Esophagus muscularis mucosa (tissue), 4 donors: ENCODE data around the gene PTCHD1.

Experiments used
- CTCF ChIP-seq, 3 experiments: fragments of 200-600 bp in 2 of 3; fragments of 450-650 bp in 1 of 3; sonication (generic) in 2 of 3; IDR thresholded peaks; one replicate each; pipeline ENCODE4 v1.5.1; 2017 to 2019; ENCODE audit warnings: antibody characterized with exemption in 3 of 3, mild to moderate bottlenecking in 2 of 3, moderate library complexity in 1 of 3
- EP300 ChIP-seq: sonication (generic); formaldehyde crosslinking; IDR thresholded peaks from one replicate; pipeline ENCODE4 v1.6.1; 2017; ENCODE audit warnings: antibody characterized with exemption
- POLR2A ChIP-seq: fragments of 450-650 bp; IDR thresholded peaks from one replicate; pipeline ENCODE4 v1.6.1; 2017; ENCODE audit warnings: antibody characterized with exemption, moderate library complexity, mild to moderate bottlenecking, low read depth

- TF ChIP-seq CTCF (IDR thresholded peaks at IDR 0.05) (no peak), POLR2A (no peak), EP300 (no peak)
Measured at GRCh38 chrX:23434356-23434884, 99.8 kb downstream of the PTCHD1 start.
